IMR-90 (cell line): Measurements from ENCODE around the gene HDGFL1. TPM values are rescaled to one million over a fixed set of nuclear protein-coding genes. Genes with fewer than 3 reads are reported as not detected.

Experiments used
- ATAC-seq: fragments of 200-7000 bp; cut with Tn5 transposase; 2 replicates; pipeline ENCODE4 v1.9.1; 2020; ENCODE audit warnings: low read depth, mild to moderate bottlenecking, moderate library complexity
- BruUV-seq: library from RNA; stranded (reverse); fragments of 400-500 nt; replicated peaks from 2 replicates; lab custom pipeline; 2021; lab: Mats Ljungman, UMichigan
- CTCF ChIA-PET: fragments of 300-600 bp; formaldehyde crosslinking; extraction: SDS; loops from one replicate; lab custom pipeline; 2021; ENCODE audit warnings: antibody characterized with exemption; lab: Yijun Ruan, JAX
- POLR2A ChIA-PET: fragments of 300-600 bp; sonication (Branson Sonifier 250); formaldehyde crosslinking; loops from one replicate; lab custom pipeline; 2022; ENCODE audit warnings: antibody characterized with exemption; ENCODE audit not compliant: unreplicated experiment; lab: Charles Lee
- DNase-seq: peaks from one replicate; pipeline ENCODE4 v3.0.0; 2013
- H2AFZ ChIP-seq: replicated peaks from 2 replicates; pipeline ENCODE3; 2013; ENCODE audit warnings: low read length, mild to moderate bottlenecking; ENCODE audit not compliant: poor library complexity
- H2AK5ac ChIP-seq: 2 replicates; pipeline ENCODE4 v1.6.1; 2013; ENCODE audit warnings: low read depth, low read length, inconsistent platforms
- H2AK9ac ChIP-seq: replicated peaks from 2 replicates; pipeline ENCODE3; 2013; ENCODE audit warnings: mild to moderate bottlenecking, low read depth, low read length, moderate library complexity; ENCODE audit not compliant: poor library complexity
- H2BK120ac ChIP-seq: 2 replicates; pipeline ENCODE4 v1.6.1; 2013; ENCODE audit warnings: low read depth, low read length, inconsistent platforms
- H2BK15ac ChIP-seq: 3 replicates; pipeline ENCODE4 v1.6.1; 2013; ENCODE audit warnings: low read depth, low read length, inconsistent platforms
- H2BK20ac ChIP-seq: 2 replicates; pipeline ENCODE4 v1.6.1; 2013; ENCODE audit warnings: low read depth, mild to moderate bottlenecking, inconsistent platforms, low read length, moderate library complexity
- H2BK5ac ChIP-seq: 2 replicates; pipeline ENCODE4 v1.6.1; 2013; ENCODE audit warnings: mild to moderate bottlenecking, low read depth, low read length, inconsistent platforms; ENCODE audit not compliant: poor library complexity, severe bottlenecking
- H3K14ac ChIP-seq: replicated peaks from 2 replicates; pipeline ENCODE4 v1.6.1; 2013; ENCODE audit warnings: low read depth, low read length, inconsistent platforms
- H3K18ac ChIP-seq: 2 replicates; pipeline ENCODE4 v1.6.1; 2013; ENCODE audit warnings: low read depth, low read length, control low read depth
- H3K23ac ChIP-seq: 2 replicates; pipeline ENCODE4 v1.6.1; 2013; ENCODE audit warnings: low read depth, low read length, inconsistent platforms
- H3K27ac ChIP-seq: 2 replicates; pipeline ENCODE4 v1.5.1; 2013; ENCODE audit warnings: mild to moderate bottlenecking, control low read depth, low read length; ENCODE audit not compliant: insufficient read depth
- H3K27me3 ChIP-seq: 2 replicates; pipeline ENCODE4 v1.6.1; 2013; ENCODE audit warnings: low read length; ENCODE audit not compliant: control insufficient read depth, insufficient read depth
- H3K36me3 ChIP-seq: 2 replicates; pipeline ENCODE4 v1.6.1; 2013; ENCODE audit warnings: low read length, mixed read lengths; ENCODE audit not compliant: control insufficient read depth, insufficient read depth
- H3K4ac ChIP-seq: 2 replicates; pipeline ENCODE4 v1.6.1; 2013; ENCODE audit warnings: low read depth, low read length, inconsistent platforms
- H3K4me1 ChIP-seq: 2 replicates; pipeline ENCODE4 v1.6.1; 2013; ENCODE audit warnings: low read length, mixed read lengths; ENCODE audit not compliant: control insufficient read depth, insufficient read depth
- H3K4me2 ChIP-seq: 2 replicates; pipeline ENCODE4 v1.6.1; 2013; ENCODE audit warnings: low read depth, mild to moderate bottlenecking, control low read depth, low read length, moderate library complexity
- H3K4me3 ChIP-seq: 2 replicates; pipeline ENCODE4 v1.5.1; 2013; ENCODE audit warnings: low read depth, mild to moderate bottlenecking, control low read depth, low read length, moderate library complexity; ENCODE audit not compliant: insufficient read depth
- H3K56ac ChIP-seq: 2 replicates; pipeline ENCODE4 v1.6.1; 2013; ENCODE audit warnings: low read length, inconsistent platforms; ENCODE audit not compliant: insufficient read depth; ENCODE audit errors: extremely low read depth
- H3K79me1 ChIP-seq, 2 experiments: 2 replicates each; pipeline ENCODE4 v1.6.1; 2013; ENCODE audit warnings: low read length in 2 of 2, inconsistent platforms in 1 of 2, low read depth in 1 of 2
- H3K9ac ChIP-seq: 2 replicates; pipeline ENCODE4 v1.6.1; 2013; ENCODE audit warnings: low read depth, low read length, control low read depth
- H3K9me1 ChIP-seq: 2 replicates; pipeline ENCODE4 v1.6.1; 2013; ENCODE audit warnings: low read length, inconsistent platforms; ENCODE audit not compliant: insufficient read depth
- H3K9me3 ChIP-seq: 2 replicates; pipeline ENCODE4 v1.6.1; 2013; ENCODE audit warnings: low read length; ENCODE audit not compliant: control insufficient read depth, insufficient read depth
- H4K20me1 ChIP-seq: 2 replicates; pipeline ENCODE4 v1.6.1; 2013; ENCODE audit warnings: low read length, inconsistent platforms; ENCODE audit not compliant: insufficient read depth
- H4K5ac ChIP-seq: 2 replicates; pipeline ENCODE4 v1.6.1; 2013; ENCODE audit warnings: mild to moderate bottlenecking, low read depth, low read length, control low read depth
- H4K8ac ChIP-seq, 2 experiments: 2 replicates each; pipeline ENCODE4 v1.6.1; 2013; ENCODE audit warnings: low read depth in 2 of 2, low read length in 2 of 2, control low read depth in 1 of 2, inconsistent platforms in 1 of 2
- H4K91ac ChIP-seq: 2 replicates; pipeline ENCODE4 v1.6.1; 2013; ENCODE audit warnings: low read depth, low read length, inconsistent platforms; ENCODE audit not compliant: insufficient read depth
- MXI1 ChIP-seq: IDR thresholded peaks from 2 replicates; pipeline ENCODE4 v1.6.1; 2012; ENCODE audit warnings: low read depth, mild to moderate bottlenecking, low read length, moderate library complexity, borderline replicate concordance
- RAD21 ChIP-seq: IDR thresholded peaks from 2 replicates; pipeline ENCODE4 v1.6.1; 2012; ENCODE audit warnings: low read length, improper control_type of control experiment
- RFX5 ChIP-seq: IDR thresholded peaks from 2 replicates; pipeline ENCODE4 v1.8.0; 2012; ENCODE audit warnings: low read depth, mild to moderate bottlenecking, low read length, moderate library complexity
- SMC3 ChIP-seq: fragments of 150-350 bp; IDR thresholded peaks from 2 replicates; pipeline ENCODE4 v1.6.1; 2016; ENCODE audit warnings: low read depth, mild to moderate bottlenecking, antibody characterized with exemption, low read length, moderate library complexity
- WGBS, 2 experiments: methylation state at CpG; one replicate each; pipeline versions ENCODE4 v1.1.5 to v1.1.7; 2013; ENCODE audit warnings: missing lambda C conversion rate in 2 of 2; ENCODE audit not compliant: insufficient read length in 1 of 2; ENCODE audit errors: extremely low coverage in 2 of 2; 5-methylcytosine and 5-hydroxymethylcytosine counted together
- dilution Hi-C: fragments of 300-500 bp; cut with HindIII; formaldehyde crosslinking; loops from one replicate; pipeline ENCODE4 v1.14.3; 2018; ENCODE audit warnings: low sequenced_read_pairs; ENCODE audit not compliant: unreplicated experiment
- in situ Hi-C: fragments of 300-500 bp; cut with MboI; formaldehyde crosslinking; loops from 3 replicates; pipeline ENCODE4 v1.14.3; 2019; ENCODE audit warnings: low sequenced_read_pairs, inconsistent platforms, mixed read lengths
- intact Hi-C: fragments of 100-400 bp; cut with micrococcal nuclease; formaldehyde crosslinking; loops from 2 replicates; pipeline ENCODE4 v1.10.0; 2022
- polyA plus RNA-seq, 3 experiments: library from polyadenylated mRNA; depleted of rRNA; stranded (reverse); fragments of >200 nt; gene quantifications; 2 replicates each; pipeline ENCODE4 v1.2.3, GENCODE V29; 2012; ENCODE audit warnings: low replicate concordance in 1 of 3
- total RNA-seq: library from RNA; depleted of rRNA; stranded (reverse); fragments of >200 nt; gene quantifications from 2 replicates; pipeline ENCODE4 v1.2.3, GENCODE V29; 2012

Gene HDGFL1
- total and polyA plus RNA-seq, 2 of the 4 experiments (the other 2 are of a cell fraction) = not detected

- Histone ChIP-seq H3K14ac (peak overlapping the region; percentile 68; the same call in 1 of the 2 replicates), H2BK120ac (peak overlapping the region; percentile 83), H3K4ac (peak overlapping the region; percentile 70; the same call in 1 of the 2 replicates), H4K20me1 (no peaks in the 10 kb centered on the region), H3K79me1 (no peaks in the 10 kb centered on the region), H3K9me3 (no peaks in the 10 kb centered on the region), H2BK5ac (peak overlapping the region; percentile 81), H2BK15ac (peak overlapping the region; percentile 86; the same call in 1 of the 3 replicates), H4K91ac (peak overlapping the region; percentile 23), H2BK20ac (peak overlapping the region; percentile 95), H3K4me1 (peaks cover 9% of the 10 kb centered on the region), H3K27me3 (no peaks in the 10 kb centered on the region), H2AK5ac (peak overlapping the region; percentile 90; the same call in 1 of the 2 replicates), H3K56ac (no peak overlapping the region), H3K9me1 (no peaks in the 10 kb centered on the region), H2AK9ac (no peak overlapping the region), H4K8ac (peak overlapping the region in 1 of 2 experiments; percentile 53; a peak in 1 of 4 replicates), H2AFZ (no peak overlapping the region), H3K4me2 (peak overlapping the region; percentile 33; the same call in 1 of the 2 replicates), H3K9ac (no peak overlapping the region), H3K4me3 (no peak overlapping the region), H4K5ac (peak overlapping the region; percentile 39; the same call in 1 of the 2 replicates), H3K36me3 (no peaks in the 10 kb centered on the region), H3K18ac (peak overlapping the region; percentile 94), H3K23ac (no peak overlapping the region; the same call in 1 of the 2 replicates), H3K27ac (no peak overlapping the region)
- intact Hi-C loops (loop anchor here (5.0 kb wide), 3 partner anchors 268 to 1022 kb away; partner anchors contain the start of gene SOX4), in situ Hi-C loops (no loop called here), dilution Hi-C loops (no loop called here)
- POLR2A ChIA-PET = no interaction called here
- DNase-seq (peak; percentile 61), ATAC-seq (no peak)
- BruUV-seq = no TSS peak
- CTCF ChIA-PET = no interaction called here
- TF ChIP-seq MXI1 = no peak
- no peak for TF ChIP-seq SMC3
- TF ChIP-seq RAD21 = no peak
- TF ChIP-seq RFX5 = no peak
- WGBS, 2 experiments = no CpG with 5 or more reads among the region's 3 CpGs
These were observed 45.2 kb downstream of the HDGFL1 start for GRCh38 chr6:22614547-22614946.
